Measurements from ENCODE around the gene PDZD2. TPM values are rescaled to one million over a fixed set of nuclear protein-coding genes. Genes with fewer than 3 reads are reported as not detected.

Gene PDZD2
- total RNA-seq, 3 donors from 2014 or later = 1.8 to 10.1 (median 2.1) TPM

DNA sequence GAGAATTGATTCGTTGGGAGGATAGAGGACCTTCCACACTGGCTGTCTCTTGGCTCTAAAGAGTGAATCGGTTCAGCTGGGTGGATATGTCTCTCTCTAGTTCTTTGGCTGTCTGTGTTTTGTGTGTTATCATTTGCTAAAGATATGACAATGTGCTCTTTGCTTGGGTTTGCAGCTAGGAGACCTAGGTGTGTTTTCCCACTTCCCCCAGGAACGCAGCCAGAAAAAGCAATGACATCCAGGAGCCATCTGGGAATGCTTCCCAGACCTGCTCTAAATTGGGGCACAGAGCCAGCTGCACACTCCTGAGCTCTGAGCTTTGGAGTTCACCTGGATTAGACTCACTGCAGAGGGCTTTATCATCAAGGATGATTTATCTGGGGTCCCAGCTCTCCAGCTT lies 12.8 kb upstream of the PDZD2 start:
- TF ChIP-seq, protein P1, sequence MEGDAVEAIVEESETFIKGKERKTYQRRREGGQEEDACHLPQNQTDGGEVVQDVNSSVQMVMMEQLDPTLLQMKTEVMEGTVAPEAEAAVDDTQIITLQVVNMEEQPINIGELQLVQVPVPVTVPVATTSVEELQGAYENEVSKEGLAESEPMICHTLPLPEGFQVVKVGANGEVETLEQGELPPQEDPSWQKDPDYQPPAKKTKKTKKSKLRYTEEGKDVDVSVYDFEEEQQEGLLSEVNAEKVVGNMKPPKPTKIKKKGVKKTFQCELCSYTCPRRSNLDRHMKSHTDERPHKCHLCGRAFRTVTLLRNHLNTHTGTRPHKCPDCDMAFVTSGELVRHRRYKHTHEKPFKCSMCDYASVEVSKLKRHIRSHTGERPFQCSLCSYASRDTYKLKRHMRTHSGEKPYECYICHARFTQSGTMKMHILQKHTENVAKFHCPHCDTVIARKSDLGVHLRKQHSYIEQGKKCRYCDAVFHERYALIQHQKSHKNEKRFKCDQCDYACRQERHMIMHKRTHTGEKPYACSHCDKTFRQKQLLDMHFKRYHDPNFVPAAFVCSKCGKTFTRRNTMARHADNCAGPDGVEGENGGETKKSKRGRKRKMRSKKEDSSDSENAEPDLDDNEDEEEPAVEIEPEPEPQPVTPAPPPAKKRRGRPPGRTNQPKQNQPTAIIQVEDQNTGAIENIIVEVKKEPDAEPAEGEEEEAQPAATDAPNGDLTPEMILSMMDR (IDR thresholded peaks at IDR 0.05) = no peak
- H3K4me3 ChIP-seq = no peak overlapping the region
- H3K9me3 ChIP-seq = no peaks in the 10 kb centered on the region
- intact Hi-C loops (cut with DNase I, micrococcal nuclease) = no loop called here
- no peaks in the 10 kb centered on the region for H3K4me1 ChIP-seq (ENCODE audit: low read depth)
- ATAC-seq (no peak), DNase-seq (no peak)
- no peaks in the 10 kb centered on the region for H3K36me3 ChIP-seq (ENCODE audit: low read depth)

DNA sequence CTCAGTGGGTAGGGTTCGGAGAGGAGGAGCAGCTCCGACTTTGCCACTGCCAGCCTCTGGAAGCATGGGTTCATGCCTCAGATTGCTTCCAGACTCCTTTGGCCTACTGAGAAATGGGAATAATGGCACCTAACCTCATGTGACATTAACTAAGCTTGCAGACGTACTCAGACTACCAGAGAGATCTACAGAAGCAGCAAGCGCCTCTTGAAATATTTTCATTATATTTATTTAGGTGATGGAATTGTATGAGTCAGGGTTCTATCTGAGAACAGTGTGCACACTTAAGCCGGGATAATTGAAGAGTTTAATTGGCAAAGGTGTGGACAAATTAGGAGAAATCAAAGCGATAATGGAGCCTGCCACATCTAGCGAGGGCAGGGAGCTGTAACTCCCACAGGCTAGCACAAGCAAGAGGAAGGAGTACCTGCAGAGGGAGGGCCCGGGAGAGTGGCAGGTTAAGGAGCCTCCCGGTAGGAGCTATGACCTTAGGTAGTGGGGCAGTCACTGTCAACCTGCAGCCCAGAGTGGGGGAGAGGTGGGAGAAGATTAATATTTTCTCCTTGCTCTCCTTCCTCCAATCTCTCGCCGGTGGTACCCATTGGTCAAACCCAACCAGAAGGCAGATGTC lies 12.2 kb upstream of the PDZD2 start:
- DNase-seq (no peak), ATAC-seq (no peak)
- intact Hi-C loops (cut with DNase I, micrococcal nuclease) = no loop called here
- Histone ChIP-seq H3K4me1 (ENCODE audit: low read depth) (no peaks in the 10 kb centered on the region), H3K9me3 (no peaks in the 10 kb centered on the region), H3K4me3 (no peak overlapping the region), H3K36me3 (ENCODE audit: low read depth) (no peaks in the 10 kb centered on the region)
- TF ChIP-seq, protein P1 (IDR thresholded peaks at IDR 0.05) = no peak

DNA sequence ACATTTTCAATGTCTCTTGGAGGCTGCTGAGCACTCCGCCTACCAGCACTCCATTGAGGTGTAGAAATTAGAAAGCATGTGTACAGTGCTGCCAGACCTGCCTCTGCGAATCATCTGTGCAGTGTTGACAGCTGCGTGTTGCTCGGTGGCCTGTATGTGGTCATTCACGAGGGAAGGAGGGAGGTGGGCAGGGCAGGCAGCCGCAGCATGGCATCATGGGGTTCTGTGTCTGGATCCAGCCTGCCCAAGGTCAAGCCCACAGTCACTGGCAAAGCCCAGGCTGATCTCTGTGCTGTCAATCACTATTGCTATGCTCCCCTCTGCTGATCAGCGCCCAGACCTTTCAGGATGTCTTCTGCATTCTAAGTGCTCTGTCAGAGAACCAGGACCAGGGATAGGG lies 8.0 kb upstream of the PDZD2 start:
- TF ChIP-seq, protein P1 (IDR thresholded peaks at IDR 0.05) = no peak
- no peak for ATAC-seq
- Histone ChIP-seq H3K4me3 (no peak overlapping the region), H3K36me3 (ENCODE audit: low read depth) (no peaks in the 10 kb centered on the region), H3K9me3 (no peaks in the 10 kb centered on the region), H3K4me1 (ENCODE audit: low read depth) (no peaks in the 10 kb centered on the region)
- intact Hi-C loops (cut with DNase I, micrococcal nuclease) = no loop called here
- no peak for DNase-seq

DNA sequence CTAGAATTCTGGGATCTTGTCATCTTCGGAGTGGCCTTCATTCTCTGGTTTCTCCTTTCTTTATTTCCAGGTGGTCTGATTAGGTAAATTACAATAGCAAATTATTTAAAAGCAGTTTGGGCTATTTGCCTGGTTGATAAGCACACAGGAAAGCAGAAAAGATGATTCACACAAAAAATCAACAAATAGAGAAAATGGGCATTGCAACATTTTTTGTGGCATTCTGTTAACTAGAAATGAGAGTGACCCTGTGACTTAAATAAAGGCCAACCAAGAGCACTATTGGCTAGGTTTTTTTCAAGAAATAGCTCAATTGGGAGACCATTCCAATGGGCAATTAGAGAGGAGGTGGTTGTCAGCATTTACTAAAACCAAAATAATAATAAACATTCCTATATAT lies 6.5 kb upstream of the PDZD2 start:
- TF ChIP-seq, protein P1 (IDR thresholded peaks at IDR 0.05) = no peak
- Histone ChIP-seq H3K4me3 (no peak overlapping the region), H3K36me3 (ENCODE audit: low read depth) (no peaks in the 10 kb centered on the region), H3K4me1 (ENCODE audit: low read depth) (no peaks in the 10 kb centered on the region), H3K9me3 (no peaks in the 10 kb centered on the region)
- ATAC-seq (no peak), DNase-seq (no peak)
- intact Hi-C loops (cut with DNase I, micrococcal nuclease) = no loop called here

DNA sequence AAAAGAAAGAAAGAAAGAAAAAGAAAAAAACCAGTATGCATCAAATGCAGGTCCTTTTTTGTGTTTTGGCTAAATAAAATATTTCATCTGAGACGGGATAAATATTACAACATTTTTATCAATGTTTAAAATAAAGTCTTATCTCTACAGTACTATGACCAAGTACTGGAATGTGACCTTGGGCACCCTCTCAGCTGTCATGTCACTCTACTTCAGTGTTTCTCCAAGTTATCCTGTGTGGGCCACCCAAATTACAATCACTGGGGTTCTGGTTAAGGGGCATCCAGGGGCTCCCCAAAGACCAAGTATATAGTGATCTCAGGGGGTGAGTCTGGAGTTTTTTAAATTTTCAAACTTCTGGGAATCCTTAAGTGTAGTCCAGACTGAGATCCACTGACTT lies 3.5 kb upstream of the PDZD2 start:
- H3K4me1 ChIP-seq (ENCODE audit: low read depth) = peaks cover 6% of the 10 kb centered on the region
- intact Hi-C loops (cut with DNase I, micrococcal nuclease) = no loop called here
- no peaks in the 10 kb centered on the region for H3K9me3 ChIP-seq
- H3K36me3 ChIP-seq (ENCODE audit: low read depth) = no peaks in the 10 kb centered on the region
- TF ChIP-seq, protein P1 (IDR thresholded peaks at IDR 0.05) = no peak
- no peak for DNase-seq
- ATAC-seq = no peak
- no peak overlapping the region for H3K4me3 ChIP-seq

DNA sequence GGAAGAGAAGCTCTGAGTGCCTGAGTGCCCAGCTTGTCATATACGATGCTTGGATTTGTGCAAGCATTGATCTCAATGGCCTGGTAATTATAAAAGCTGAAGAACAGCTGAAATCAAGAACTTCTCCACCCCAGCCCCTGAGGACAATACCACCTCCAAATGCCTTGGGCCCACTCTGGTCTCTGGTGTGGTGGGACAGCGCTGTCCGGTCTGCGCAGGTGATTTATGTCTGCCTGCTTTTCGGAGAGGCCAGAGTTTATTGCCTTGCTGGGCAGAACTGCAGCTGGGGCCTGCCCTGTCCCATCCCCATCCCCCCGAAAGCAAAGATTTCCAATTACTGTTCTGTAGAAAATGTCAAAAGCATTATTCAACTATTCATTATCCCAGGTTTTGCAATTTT lies 1.1 kb upstream of the PDZD2 start:
- no peaks in the 10 kb centered on the region for H3K36me3 ChIP-seq (ENCODE audit: low read depth)
- H3K9me3 ChIP-seq = no peaks in the 10 kb centered on the region
- intact Hi-C loops (cut with DNase I, micrococcal nuclease) = no loop called here
- DNase-seq (no peak), ATAC-seq (no peak)
- TF ChIP-seq, protein P1 (IDR thresholded peaks at IDR 0.05) = no peak
- H3K4me1 ChIP-seq (ENCODE audit: low read depth) = peaks cover 6% of the 10 kb centered on the region
- no peak overlapping the region for H3K4me3 ChIP-seq
